Measurements from ENCODE around the gene REG3A. TPM values are rescaled to one million over a fixed set of nuclear protein-coding genes. Genes with fewer than 3 reads are reported as not detected.

The REG3A gene
- total RNA-seq, 1 donor from 2014 or later, result not detected

GRCh38 chr2:79129260-79129659 lies 30.3 kb downstream of the REG3A start:
- Histone ChIP-seq H3K79me2 (ENCODE audit: insufficient read depth, low read length) (no peaks in the 10 kb centered on the region), H3K4me3 (ENCODE audit: insufficient read depth, low read depth, low read length) (no peak overlapping the region), H3K27ac (ENCODE audit: low read depth, low read length) (no peak overlapping the region), H3K9ac (ENCODE audit: low read length) (no peak overlapping the region), H3K27me3 (ENCODE audit: insufficient read depth, low read length) (no peaks in the 10 kb centered on the region), H3K4me1 (ENCODE audit: insufficient read depth, low read length) (no peaks in the 10 kb centered on the region), H3K36me3 (ENCODE audit: insufficient read depth, low read length) (no peaks in the 10 kb centered on the region), H3K9me3 (ENCODE audit: insufficient read depth, low read depth, low read length) (peaks cover 2% of the 10 kb centered on the region), H2AFZ (ENCODE audit: low read depth, low read length) (no peak overlapping the region), H4K20me1 (ENCODE audit: insufficient read depth, low read length) (no peaks in the 10 kb centered on the region), H3K4me2 (ENCODE audit: low read length) (no peak overlapping the region)
- DNase-seq (ENCODE audit: low read depth), result no peak
- H3K4me3 Mint-ChIP-seq (ENCODE audit: unreplicated experiment), result no peak overlapping the region
- H3K36me3 Mint-ChIP-seq (ENCODE audit: low read depth, unreplicated experiment), result no peaks in the 10 kb centered on the region
- peaks cover 27% of the 10 kb centered on the region for H3K27me3 Mint-ChIP-seq (ENCODE audit: low read depth, unreplicated experiment)
- no peaks in the 10 kb centered on the region for H3K4me1 Mint-ChIP-seq (ENCODE audit: low read depth, unreplicated experiment)
- H3K27ac Mint-ChIP-seq (ENCODE audit: unreplicated experiment), result no peak overlapping the region
- TF ChIP-seq CTCF (IDR thresholded peaks at IDR 0.05; ENCODE audit: insufficient read depth, low read depth, low read length), result no peak
- FAIRE-seq, result no peak
- no peaks in the 10 kb centered on the region for H3K9me3 Mint-ChIP-seq (ENCODE audit: unreplicated experiment)

- Mint-ChIP-seq H3K27ac (ENCODE audit: unreplicated experiment) (no peak overlapping the region), H3K4me3 (ENCODE audit: unreplicated experiment) (no peak overlapping the region), H3K36me3 (ENCODE audit: low read depth, unreplicated experiment) (no peaks in the 10 kb centered on the region), H3K4me1 (ENCODE audit: low read depth, unreplicated experiment) (no peaks in the 10 kb centered on the region), H3K27me3 (ENCODE audit: low read depth, unreplicated experiment) (peaks cover 28% of the 10 kb centered on the region), H3K9me3 (ENCODE audit: unreplicated experiment) (no peaks in the 10 kb centered on the region)
- no peak for TF ChIP-seq CTCF (IDR thresholded peaks at IDR 0.05; ENCODE audit: insufficient read depth, low read depth, low read length)
- no peak for TF ChIP-seq EZH2 (IDR thresholded peaks at IDR 0.05; ENCODE audit: insufficient read depth, low read length)
- H2AFZ ChIP-seq (ENCODE audit: low read depth, low read length), result no peak overlapping the region
- peaks cover 2% of the 10 kb centered on the region for H3K9me3 ChIP-seq (ENCODE audit: insufficient read depth, low read depth, low read length)
- H3K36me3 ChIP-seq (ENCODE audit: insufficient read depth, low read length), result no peaks in the 10 kb centered on the region
- no peaks in the 10 kb centered on the region for H4K20me1 ChIP-seq (ENCODE audit: insufficient read depth, low read length)
- DNase-seq (ENCODE audit: low read depth), result no peak
- H3K4me2 ChIP-seq (ENCODE audit: low read length), result no peak overlapping the region
- no peaks in the 10 kb centered on the region for H3K79me2 ChIP-seq (ENCODE audit: insufficient read depth, low read length)
- FAIRE-seq, result no peak
- H3K4me3 ChIP-seq (ENCODE audit: insufficient read depth, low read depth, low read length), result no peak overlapping the region
- no peaks in the 10 kb centered on the region for H3K4me1 ChIP-seq (ENCODE audit: insufficient read depth, low read length)
- H3K27me3 ChIP-seq (ENCODE audit: insufficient read depth, low read length), result no peaks in the 10 kb centered on the region
- H3K9ac ChIP-seq (ENCODE audit: low read length), result no peak overlapping the region
- H3K27ac ChIP-seq (ENCODE audit: low read depth, low read length), result no peak overlapping the region
These were observed 31.1 kb downstream of the REG3A start for GRCh38 chr2:79128406-79128805.

- Mint-ChIP-seq H3K4me3 (ENCODE audit: unreplicated experiment) (no peak overlapping the region), H3K4me1 (ENCODE audit: low read depth, unreplicated experiment) (no peaks in the 10 kb centered on the region), H3K36me3 (ENCODE audit: low read depth, unreplicated experiment) (no peaks in the 10 kb centered on the region), H3K27ac (ENCODE audit: unreplicated experiment) (no peak overlapping the region), H3K9me3 (ENCODE audit: unreplicated experiment) (no peaks in the 10 kb centered on the region), H3K27me3 (ENCODE audit: low read depth, unreplicated experiment) (peaks cover 20% of the 10 kb centered on the region)
- no peaks in the 10 kb centered on the region for H3K27me3 ChIP-seq (ENCODE audit: insufficient read depth, low read length)
- H3K4me2 ChIP-seq (ENCODE audit: low read length), result no peak overlapping the region
- no peak overlapping the region for H3K27ac ChIP-seq (ENCODE audit: low read depth, low read length)
- DNase-seq (ENCODE audit: low read depth) (no peak), FAIRE-seq (no peak)
- H3K36me3 ChIP-seq (ENCODE audit: insufficient read depth, low read length), result no peaks in the 10 kb centered on the region
- no peak overlapping the region for H2AFZ ChIP-seq (ENCODE audit: low read depth, low read length)
- H3K79me2 ChIP-seq (ENCODE audit: insufficient read depth, low read length), result no peaks in the 10 kb centered on the region
- H3K9ac ChIP-seq (ENCODE audit: low read length), result no peak overlapping the region
- H3K4me3 ChIP-seq (ENCODE audit: insufficient read depth, low read depth, low read length), result no peak overlapping the region
- no peaks in the 10 kb centered on the region for H4K20me1 ChIP-seq (ENCODE audit: insufficient read depth, low read length)
- no peaks in the 10 kb centered on the region for H3K4me1 ChIP-seq (ENCODE audit: insufficient read depth, low read length)
- TF ChIP-seq CTCF (IDR thresholded peaks at IDR 0.05; ENCODE audit: insufficient read depth, low read depth, low read length), result no peak
- TF ChIP-seq EZH2 (IDR thresholded peaks at IDR 0.05; ENCODE audit: insufficient read depth, low read length), result no peak
- peaks cover 6% of the 10 kb centered on the region for H3K9me3 ChIP-seq (ENCODE audit: insufficient read depth, low read depth, low read length)
These were observed 33.9 kb downstream of the REG3A start for GRCh38 chr2:79125721-79125985.

Measured in astrocyte (in vitro differentiated cells and primary cell).